Lower leg skin (tissue), 3 donors: ENCODE data around the gene NOS3.

Experiments
- CTCF ChIP-seq, 3 donors: fragments of 450-650 bp; IDR thresholded peaks; one replicate each; pipeline ENCODE4 v1.5.1; 2016; ENCODE audit warnings: antibody characterized with exemption in 3 of 3, mild to moderate bottlenecking in 3 of 3, moderate library complexity in 2 of 3
- POLR2A ChIP-seq, 2 donors: fragments of 450-650 bp; IDR thresholded peaks; one replicate each; pipeline ENCODE4 v1.6.1; 2016 to 2017; ENCODE audit warnings: antibody characterized with exemption in 2 of 2, mild to moderate bottlenecking in 1 of 2, moderate library complexity in 1 of 2

- TF ChIP-seq CTCF (IDR thresholded peaks at IDR 0.05) (no peak), POLR2A (IDR thresholded peaks at IDR 0.05) (no peak)
These were observed 35.3 kb downstream of the NOS3 start for GRCh38 chr7:151025924-151026671.
